ENCODE data around the gene P2RX5. TPM values are rescaled to one million over a fixed set of nuclear protein-coding genes. Genes with fewer than 3 reads are reported as not detected.

Gene P2RX5
- total RNA-seq, 1 donor from 2014 or later: not detected

GRCh38 chr17:3632287-3632686, 63.7 kb downstream of the P2RX5 start:
- peaks cover 10% of the 10 kb centered on the region in 2 donors for H3K4me1 ChIP-seq

GRCh38 chr17:3630781-3631180, 65.2 kb downstream of the P2RX5 start:
- no peak for TF ChIP-seq CTCF (IDR thresholded peaks at IDR 0.05)
- peaks cover 5% of the 10 kb centered on the region in 2 donors for H3K4me1 ChIP-seq
- intact Hi-C loops (cut with DNase I): loop anchor here (10.0 kb wide), 1 partner anchor 94 kb away; the partner anchor contains the start of gene HASPIN
- H3K9me3 ChIP-seq: no peaks in the 10 kb centered on the region
- no peaks in the 10 kb centered on the region for H3K27me3 ChIP-seq
- H3K36me3 ChIP-seq: peaks cover 23 to 38% of the 10 kb centered on the region in 2 donors
- no peak for DNase-seq (ENCODE audit: low spot score in 2 of 2)
- H3K4me3 ChIP-seq: no peak overlapping the region
- no peak overlapping the region for H3K27ac ChIP-seq

More at GRCh38 chr17:3632287-3632686, 63.7 kb downstream of the P2RX5 start:
- Histone ChIP-seq H3K9me3 (no peaks in the 10 kb centered on the region), H3K27me3 (no peaks in the 10 kb centered on the region), H3K4me3 (no peak overlapping the region), H3K36me3 (peaks cover 23 to 28% of the 10 kb centered on the region in 2 donors), H3K27ac (no peak overlapping the region)
- intact Hi-C loops (cut with DNase I): loop anchor here (10.0 kb wide), 1 partner anchor 93 kb away; the partner anchor contains the start of gene HASPIN
- no peak for TF ChIP-seq CTCF (IDR thresholded peaks at IDR 0.05)
- no peak for DNase-seq (ENCODE audit: low spot score in 2 of 2)

- no peak for DNase-seq (ENCODE audit: low spot score in 2 of 2)
- Histone ChIP-seq H3K36me3 (peaks cover 37 to 65% of the 10 kb centered on the region in 2 donors), H3K4me1 (no peaks in the 10 kb centered on the region), H3K27me3 (no peaks in the 10 kb centered on the region), H3K27ac (no peak overlapping the region), H3K9me3 (no peaks in the 10 kb centered on the region), H3K4me3 (no peak overlapping the region)
- intact Hi-C loops (cut with DNase I): no loop called here
- no peak for TF ChIP-seq CTCF (IDR thresholded peaks at IDR 0.05)
These were observed 68.2 kb downstream of the P2RX5 start for GRCh38 chr17:3627769-3628167.

GRCh38 chr17:3626831-3627768, 68.9 kb downstream of the P2RX5 start:
- Histone ChIP-seq H3K9me3 (no peaks in the 10 kb centered on the region), H3K27ac (no peak overlapping the region), H3K36me3 (peaks cover 42 to 72% of the 10 kb centered on the region in 2 donors), H3K4me3 (no peak overlapping the region), H3K27me3 (no peaks in the 10 kb centered on the region), H3K4me1 (no peaks in the 10 kb centered on the region)
- no peak for TF ChIP-seq CTCF (IDR thresholded peaks at IDR 0.05)
- intact Hi-C loops (cut with DNase I): no loop called here
- DNase-seq (ENCODE audit: low spot score in 2 of 2): no peak

Other genes with a start within 250 kb of the P2RX5 start
- gene SPATA22, start 224.3 kb downstream of the P2RX5 start, total RNA-seq: not detected
- gene ASPA, start 220.2 kb downstream of the P2RX5 start, total RNA-seq: 0.11 TPM
- gene TRPV3, start 138.3 kb downstream of the P2RX5 start, total RNA-seq: 0.11 TPM
- gene TRPV1, start 86.7 kb downstream of the P2RX5 start, total RNA-seq: 15.9 TPM
- 0.32 TPM for gene SHPK, start 59.9 kb downstream of the P2RX5 start, total RNA-seq
- gene CTNS, start 59.4 kb downstream of the P2RX5 start, total RNA-seq: 16.7 TPM
- gene TAX1BP3, start 27.6 kb downstream of the P2RX5 start, total RNA-seq: 165 TPM
- 75.0 TPM for gene EMC6, start 27.3 kb downstream of the P2RX5 start, total RNA-seq
- 2.7 TPM for gene HASPIN, start 27.7 kb upstream of the P2RX5 start, total RNA-seq
- gene ITGAE, start 105.0 kb upstream of the P2RX5 start, total RNA-seq: 15.8 TPM
- gene NCBP3, start 150.1 kb upstream of the P2RX5 start, total RNA-seq: 3.9 TPM
- 3.6 TPM for gene CAMKK1, start 196.9 kb upstream of the P2RX5 start, total RNA-seq
- not detected for gene P2RX1, start 220.3 kb upstream of the P2RX5 start, total RNA-seq